NCI-H774 (cell line): ENCODE results near the gene MEIS2.

Experiments used
- DNase-seq: peaks from one replicate; lab custom pipeline; 2025; lab: John Stamatoyannopoulos, UW

The MEIS2 gene

DNA sequence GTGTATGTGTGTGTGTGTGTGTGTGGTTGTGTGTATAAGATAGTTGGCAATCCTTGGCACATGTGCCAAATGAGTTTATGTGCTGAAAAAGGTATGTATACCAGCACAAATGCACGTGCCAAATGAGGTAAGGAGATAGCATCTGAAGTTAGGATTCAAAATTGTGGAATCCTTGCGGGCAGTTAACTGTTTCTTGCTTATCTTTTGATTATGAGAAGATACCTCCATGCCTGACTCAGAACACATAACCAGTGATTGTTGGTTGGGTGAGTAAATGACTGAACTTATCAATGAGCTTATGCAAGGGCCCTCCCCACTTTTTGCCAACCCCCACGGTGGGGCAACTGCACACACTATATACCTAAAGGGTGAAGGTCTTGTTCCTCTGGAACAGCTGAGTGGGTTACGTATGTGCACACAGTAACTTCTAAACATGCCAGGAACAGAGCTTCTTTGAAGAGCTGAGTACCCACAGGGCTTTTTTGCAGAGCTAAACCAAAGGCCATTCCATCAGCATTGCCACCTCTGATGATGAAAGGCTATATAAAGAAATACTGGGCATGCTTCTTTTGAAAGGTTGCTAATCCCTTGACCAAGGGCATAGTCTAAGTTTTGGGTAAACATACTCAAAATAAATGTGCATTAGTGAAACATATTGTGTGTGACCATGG is 60.1 kb downstream of the MEIS2 start:
- no peak for DNase-seq

GRCh38 chr15:37038716-37039106 is 61.6 kb downstream of the MEIS2 start:
- DNase-seq = no peak

DNA sequence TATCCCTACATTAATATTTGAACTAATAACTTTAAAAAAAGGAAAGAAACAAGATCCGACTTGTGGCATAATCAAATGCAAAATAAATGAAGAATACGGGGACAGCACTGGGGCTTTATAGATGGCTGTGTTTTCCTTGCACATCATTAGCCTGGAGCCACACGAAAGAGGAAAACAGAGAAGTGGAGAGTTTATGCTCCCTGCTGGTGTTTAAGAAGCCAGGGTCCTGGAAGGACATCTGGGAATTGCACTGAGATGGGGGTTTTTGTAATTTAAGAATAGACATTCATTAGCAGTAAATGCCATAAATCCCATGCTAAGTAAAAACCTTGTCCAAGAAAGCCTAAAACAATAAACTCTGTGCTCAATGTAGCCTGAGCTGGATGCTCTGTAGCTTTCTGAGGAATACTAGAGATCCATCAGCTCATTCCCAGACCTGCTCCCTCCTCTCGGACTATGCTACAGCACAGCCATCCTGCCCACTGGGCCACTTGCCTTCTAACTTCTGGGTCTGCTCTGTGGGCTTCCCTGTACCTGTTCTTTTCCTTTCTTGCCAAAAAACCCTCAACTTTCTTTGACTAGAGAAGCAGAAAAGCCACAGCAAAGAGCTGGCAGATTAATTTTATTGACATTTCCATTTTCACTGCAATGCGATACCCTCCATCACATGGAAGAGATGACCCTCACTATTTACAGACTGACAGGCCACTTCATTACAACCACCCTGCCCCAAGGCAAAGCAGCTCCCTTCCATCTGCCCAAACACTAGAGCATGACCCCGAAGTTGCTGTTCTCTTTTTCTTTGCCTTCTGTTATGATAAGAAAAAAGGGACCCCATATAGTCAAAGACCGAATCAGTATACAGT is 62.3 kb downstream of the MEIS2 start:
- DNase-seq = no peak

DNA sequence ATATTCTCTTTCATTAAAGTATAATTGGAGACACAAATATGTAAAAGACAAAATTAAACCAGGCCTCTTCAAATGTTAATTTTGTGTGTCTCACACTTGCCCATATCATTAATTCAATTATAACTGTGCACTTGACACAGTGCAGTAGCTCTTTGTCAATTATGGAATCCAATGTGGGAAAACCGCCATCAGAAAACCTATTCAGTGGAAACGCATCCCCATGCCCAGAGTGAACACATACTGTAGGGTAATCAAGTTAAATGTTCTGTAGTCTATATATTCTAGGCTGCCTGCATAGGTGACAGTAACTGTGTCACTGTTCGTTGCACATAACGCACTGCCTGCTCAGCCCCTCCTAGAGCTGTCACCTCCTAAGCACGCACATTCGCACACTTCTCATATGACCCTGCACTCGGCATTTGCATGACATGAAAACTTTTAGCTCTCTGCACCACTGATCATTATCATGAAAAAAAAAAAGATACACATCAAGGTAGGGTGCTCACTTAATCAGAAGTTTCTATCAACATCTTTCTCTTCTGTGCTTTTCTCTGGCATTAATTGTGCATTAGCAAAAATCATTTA is 63.2 kb downstream of the MEIS2 start:
- no peak for DNase-seq

GRCh38 chr15:37034835-37035748 is 65.3 kb downstream of the MEIS2 start:
- peak; percentile 51 for DNase-seq

DNA sequence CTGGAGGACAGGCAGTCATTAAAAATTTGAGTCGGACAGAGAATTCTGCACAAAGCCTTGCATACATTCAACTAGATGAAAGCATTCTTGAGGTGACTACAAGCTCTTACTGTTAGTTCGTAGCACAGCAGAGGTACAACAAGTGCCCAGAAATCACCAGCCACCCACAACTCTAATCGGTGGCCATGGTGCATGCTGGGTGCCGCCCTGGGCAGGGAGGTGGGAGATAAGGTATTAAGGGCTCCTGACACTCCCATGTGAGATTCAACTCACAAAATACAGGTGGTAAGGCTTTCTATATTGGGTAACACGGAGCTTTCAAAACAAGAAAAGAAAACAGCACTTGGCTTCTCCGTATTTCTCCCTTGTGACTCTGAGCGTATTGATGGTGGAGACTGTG is 66.0 kb downstream of the MEIS2 start:
- DNase-seq = no peak

GRCh38 chr15:37032091-37032775 is 68.1 kb downstream of the MEIS2 start:
- no peak for DNase-seq

DNA sequence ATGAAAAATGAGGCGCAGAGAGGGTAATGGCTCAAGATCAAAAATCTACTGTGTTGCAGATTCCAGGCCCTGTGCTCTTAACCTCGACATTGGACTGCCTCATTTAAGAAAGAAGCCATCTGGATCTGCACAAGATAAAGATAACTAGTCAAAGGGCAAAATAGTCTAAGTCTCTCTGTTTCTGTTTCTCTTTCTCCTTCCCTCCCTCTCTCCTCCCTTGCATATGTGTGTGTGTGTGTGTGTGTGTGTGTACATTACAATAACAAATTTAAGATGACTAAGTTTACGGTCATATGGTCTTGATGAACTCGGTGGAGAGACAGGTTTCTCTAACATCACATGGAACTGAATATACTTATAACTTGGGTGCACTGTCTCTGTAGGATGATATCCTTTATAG is 69.2 kb downstream of the MEIS2 start:
- DNase-seq = no peak

DNA sequence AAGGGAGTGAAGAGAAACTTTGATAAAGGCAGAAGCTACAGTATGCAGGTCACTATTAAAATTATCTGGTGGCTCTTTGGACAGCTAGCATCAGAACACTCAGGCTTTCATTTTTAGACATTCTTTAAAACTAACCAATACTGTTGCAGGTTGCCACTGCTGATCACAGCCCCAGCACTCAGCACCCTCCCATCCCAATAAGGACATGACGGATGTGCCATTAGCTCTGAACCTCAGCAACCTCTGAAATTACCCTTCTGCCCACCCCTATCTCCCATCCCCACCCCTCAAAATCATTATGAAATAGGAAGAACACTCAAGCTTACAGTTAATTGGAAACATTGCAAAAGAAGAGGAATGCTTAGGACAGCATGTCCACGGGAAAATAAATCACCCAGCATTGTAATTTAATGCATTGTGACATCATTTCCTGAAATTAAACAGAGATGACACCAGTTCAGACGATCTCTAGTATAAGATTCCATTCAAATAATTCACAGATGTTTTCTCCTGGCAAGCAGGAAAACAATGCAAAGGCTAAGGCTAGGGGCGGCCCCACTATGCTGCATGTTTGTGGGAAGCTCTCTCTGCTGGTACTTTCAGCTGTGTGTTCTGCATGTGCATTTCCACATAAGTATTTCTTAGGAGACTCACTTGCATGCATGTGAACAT is 71.6 kb downstream of the MEIS2 start:
- DNase-seq = no peak

GRCh38 chr15:37020852-37021251 is 79.5 kb downstream of the MEIS2 start:
- DNase-seq = no peak

DNA sequence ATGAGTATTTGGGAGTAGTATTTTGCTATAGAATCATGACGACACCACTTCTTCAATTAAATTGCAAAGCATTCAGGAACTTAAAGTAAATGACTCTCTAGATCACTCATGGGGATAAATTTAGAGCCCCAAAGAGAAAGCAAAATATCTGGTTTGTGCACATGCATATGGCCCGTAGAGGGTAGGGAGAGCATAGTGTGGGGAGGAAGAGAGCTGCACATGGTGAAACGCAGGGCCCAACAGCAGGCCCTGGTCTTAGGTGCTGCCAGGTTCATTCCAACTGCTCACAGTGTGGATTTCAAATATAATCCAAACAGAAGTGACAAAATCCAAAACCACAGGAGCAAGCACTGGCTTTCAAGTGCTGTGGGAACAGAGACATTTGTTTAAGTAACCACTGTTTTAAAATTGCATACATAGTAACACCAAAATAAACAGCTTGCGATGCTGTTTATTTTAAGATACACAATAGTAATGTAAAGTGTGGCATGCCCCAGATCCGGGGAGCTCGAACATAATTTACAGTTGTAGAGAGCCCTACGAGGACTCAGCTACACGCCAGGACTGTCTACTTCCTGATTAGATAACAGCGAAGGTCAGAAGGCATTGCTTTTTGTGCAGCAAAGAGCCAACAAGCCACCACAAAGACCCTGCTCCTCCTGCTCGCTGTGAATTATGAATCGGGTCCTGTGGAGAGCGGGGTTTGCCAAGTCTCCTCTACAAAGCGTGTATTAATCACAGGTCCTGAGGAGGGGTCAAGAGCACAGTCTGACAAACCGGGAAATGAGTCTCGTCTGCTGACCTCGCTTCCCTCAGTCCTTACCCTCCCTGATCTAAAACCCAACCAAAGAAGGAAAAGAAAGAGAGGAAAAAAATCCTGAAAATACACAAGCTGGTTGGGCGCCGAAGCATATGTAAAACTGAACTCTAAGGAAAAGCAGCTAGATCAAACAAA is 80.6 kb downstream of the MEIS2 start:
- DNase-seq = peak; percentile 66

DNA sequence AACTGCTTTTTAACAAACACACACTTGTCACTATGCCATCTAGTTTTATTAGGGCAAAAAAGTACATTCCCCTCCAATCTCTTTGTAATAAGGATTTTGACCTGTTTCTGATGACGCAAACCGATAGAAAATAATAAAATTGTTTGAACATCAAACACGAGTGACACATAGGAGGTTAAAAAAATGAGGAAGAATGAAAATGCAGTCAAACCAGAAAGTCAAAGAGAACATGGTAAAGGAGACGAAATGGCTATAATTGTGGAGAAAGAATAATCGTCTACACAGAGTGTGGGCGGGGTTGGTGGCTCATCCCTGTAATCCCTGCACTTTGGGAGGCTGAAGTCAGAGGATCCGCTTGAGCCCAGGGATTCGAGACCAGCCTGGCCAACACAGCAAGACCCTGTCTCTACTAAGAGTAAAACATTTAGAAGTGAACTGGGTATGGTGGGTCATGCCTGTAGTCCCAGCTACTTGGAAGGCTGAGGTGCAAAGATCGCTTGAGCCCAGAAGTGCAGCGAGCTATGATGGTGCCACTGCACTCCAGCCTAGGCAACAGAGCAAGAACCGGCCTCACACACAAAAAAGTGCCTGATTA is 83.2 kb downstream of the MEIS2 start:
- no peak for DNase-seq

DNA sequence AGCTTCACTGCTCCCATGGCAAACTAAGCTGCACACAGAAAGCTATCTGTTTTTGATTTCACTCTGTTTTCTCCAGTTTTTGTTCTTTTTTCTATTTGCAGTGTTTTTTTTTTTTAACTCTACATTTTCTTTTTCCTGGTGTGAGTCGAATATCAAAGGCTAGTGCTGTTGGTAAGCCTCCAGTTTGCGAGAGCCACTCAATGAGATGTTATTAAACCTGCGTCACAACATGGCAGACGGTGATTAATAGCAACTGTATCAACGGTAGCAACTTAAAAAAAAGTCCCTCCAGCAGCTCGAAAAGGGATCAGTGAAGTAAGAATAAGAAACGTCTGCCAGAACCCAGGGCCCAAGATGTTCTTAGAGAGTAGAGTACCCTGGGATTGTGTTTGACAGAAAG is 84.1 kb downstream of the MEIS2 start:
- no peak for DNase-seq

- no peak for DNase-seq
Measured at GRCh38 chr15:37015451-37015850, 84.9 kb downstream of the MEIS2 start.

GRCh38 chr15:37015035-37015434 is 85.3 kb downstream of the MEIS2 start:
- no peak for DNase-seq

DNA sequence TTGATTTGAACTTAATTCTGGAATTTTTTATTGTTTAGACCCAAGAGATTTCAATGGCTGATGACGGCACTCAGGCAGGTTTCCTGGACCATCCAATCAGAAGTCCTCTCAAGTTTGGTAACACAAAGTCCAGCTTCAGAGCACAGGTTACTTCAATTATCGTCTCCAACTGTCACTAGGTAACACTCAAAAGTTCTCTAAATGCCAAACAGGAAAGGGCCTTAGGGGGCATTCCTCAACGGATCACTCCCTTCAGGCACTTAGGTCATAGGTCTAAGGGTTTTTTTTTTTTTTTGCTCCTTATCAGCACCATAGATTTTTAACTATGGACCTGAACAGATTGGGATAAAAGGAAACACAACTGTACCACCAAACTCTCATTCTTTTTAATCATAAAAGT is 85.8 kb downstream of the MEIS2 start:
- DNase-seq = no peak

DNA sequence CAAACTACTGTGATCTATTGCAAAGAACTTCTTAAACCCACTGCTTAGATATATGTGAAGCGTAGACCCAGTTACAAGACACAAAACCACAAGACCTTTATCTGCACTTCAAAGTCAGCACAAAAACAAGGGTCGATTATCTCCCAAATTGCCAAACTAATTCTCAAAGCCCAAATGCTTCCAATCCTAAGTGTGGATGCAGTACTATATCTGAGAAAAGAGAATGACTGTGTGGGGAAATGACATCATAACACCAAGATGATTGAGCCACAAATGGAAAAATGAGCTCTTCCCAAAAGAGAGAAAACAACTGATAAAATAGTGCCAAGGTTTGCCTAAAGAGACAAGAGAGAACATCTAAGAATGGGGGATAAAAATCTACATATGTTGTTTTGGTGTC is 86.2 kb downstream of the MEIS2 start:
- no peak for DNase-seq

- DNase-seq = no peak
Measured at GRCh38 chr15:37010595-37010994, 89.8 kb downstream of the MEIS2 start.

DNA sequence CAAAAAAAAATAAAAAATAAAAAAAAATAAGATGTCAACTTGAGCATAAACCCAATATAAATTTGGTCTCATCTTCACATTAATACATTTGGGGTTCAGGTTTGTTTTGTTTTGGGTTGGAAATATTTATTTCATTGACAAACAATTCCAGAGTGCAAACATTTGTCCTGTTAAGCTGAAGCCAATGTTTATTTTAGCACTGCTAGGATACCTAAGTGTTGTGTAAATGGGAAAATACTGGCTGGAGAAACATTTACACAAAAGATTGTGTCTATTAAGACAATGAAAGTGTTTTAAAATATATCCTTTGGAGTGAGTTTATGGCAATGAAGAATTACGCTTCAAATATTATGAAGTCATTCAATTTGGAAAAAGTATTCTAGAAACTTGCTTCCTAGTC is 91.1 kb downstream of the MEIS2 start:
- DNase-seq = peak; percentile 56
